Measurements from ENCODE around the gene CDH15.

DNA sequence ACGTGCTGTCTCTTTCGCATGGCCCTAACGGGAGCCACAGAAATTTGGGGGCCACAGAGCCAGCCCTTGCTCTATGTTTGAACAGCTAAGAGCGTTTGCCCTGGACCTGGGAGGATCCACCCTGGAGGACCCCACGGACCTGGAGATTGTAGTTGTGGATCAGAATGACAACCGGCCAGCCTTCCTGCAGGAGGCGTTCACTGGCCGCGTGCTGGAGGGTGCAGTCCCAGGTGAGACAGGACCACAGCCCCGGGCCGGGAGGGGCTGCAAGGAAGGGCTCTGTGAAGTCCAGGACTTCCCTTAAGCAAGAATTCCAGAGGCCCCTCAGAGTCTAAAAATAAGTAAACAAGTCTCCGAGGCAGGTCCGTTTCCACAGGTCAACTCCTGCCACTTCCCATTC lies 11.9 kb downstream of the CDH15 start:
- TF ChIP-seq, protein P1, sequence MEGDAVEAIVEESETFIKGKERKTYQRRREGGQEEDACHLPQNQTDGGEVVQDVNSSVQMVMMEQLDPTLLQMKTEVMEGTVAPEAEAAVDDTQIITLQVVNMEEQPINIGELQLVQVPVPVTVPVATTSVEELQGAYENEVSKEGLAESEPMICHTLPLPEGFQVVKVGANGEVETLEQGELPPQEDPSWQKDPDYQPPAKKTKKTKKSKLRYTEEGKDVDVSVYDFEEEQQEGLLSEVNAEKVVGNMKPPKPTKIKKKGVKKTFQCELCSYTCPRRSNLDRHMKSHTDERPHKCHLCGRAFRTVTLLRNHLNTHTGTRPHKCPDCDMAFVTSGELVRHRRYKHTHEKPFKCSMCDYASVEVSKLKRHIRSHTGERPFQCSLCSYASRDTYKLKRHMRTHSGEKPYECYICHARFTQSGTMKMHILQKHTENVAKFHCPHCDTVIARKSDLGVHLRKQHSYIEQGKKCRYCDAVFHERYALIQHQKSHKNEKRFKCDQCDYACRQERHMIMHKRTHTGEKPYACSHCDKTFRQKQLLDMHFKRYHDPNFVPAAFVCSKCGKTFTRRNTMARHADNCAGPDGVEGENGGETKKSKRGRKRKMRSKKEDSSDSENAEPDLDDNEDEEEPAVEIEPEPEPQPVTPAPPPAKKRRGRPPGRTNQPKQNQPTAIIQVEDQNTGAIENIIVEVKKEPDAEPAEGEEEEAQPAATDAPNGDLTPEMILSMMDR (IDR thresholded peaks at IDR 0.05), result no peak
- TF ChIP-seq EZH2 (IDR thresholded peaks at IDR 0.05; ENCODE audit: borderline replicate concordance, insufficient read depth, low read depth, low read length, poor library complexity, severe bottlenecking), result no peak
